ENCODE results near the gene USP54.
A peak's percentile ranks its signal among the peaks of the same experiment; 100 is the strongest.

USP54 gene

DNA sequence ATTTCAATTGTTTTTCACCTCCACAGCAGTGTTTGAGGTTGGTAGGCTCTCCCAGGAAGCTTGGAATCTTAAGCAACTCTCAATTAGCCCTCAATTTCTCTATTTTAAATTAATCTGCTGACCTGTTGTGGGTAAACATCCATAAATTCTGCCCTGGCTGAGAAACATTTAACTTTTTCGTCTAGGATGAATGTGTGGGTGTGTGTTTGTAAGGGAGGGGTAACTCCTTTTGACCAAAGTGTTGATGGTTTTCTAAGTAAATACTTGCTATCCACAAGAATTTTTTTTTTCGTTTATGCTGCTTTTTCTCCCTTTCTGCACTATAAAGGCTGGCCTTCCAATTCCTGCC, 96.3 kb downstream of the USP54 start:
- H3K27ac Mint-ChIP-seq, result peak overlapping the region; percentile 100
- intact Hi-C loops (cut with micrococcal nuclease), result loop anchor here (10.0 kb wide), 2 partner anchors 90 to 250 kb away; partner anchors contain the start of gene DNAJC9
- H3K36me3 Mint-ChIP-seq (ENCODE audit: low read depth), result peaks cover 35% of the 10 kb centered on the region
- H3K27me3 Mint-ChIP-seq, result no peaks in the 10 kb centered on the region
- no peaks in the 10 kb centered on the region for H3K9me3 Mint-ChIP-seq
- peak overlapping the region; percentile 96 for H3K4me3 Mint-ChIP-seq
- H3K4me1 Mint-ChIP-seq (ENCODE audit: low read depth), result peaks cover 54% of the 10 kb centered on the region

DNA sequence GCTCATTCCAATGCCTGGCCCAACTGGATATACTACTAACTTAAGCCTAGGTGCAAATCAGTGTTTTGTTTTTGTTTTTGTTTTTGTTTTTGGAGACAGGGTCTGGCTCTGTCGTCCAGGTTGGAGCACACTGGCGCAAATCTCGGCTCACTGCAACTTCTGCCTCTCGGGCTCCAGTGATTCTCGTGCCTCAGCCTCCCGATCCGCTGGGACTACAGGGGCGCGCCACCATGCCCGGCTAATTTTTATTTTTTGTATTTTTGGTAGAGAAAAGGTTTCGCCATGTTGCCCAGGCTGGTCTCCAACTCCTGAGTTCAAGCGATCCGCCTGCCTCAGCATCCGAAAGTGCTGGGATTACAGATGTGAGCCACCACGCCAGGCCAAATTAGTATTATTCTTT, 96.9 kb downstream of the USP54 start:
- H3K36me3 Mint-ChIP-seq (ENCODE audit: low read depth), result peaks cover 35% of the 10 kb centered on the region
- peaks cover 59% of the 10 kb centered on the region for H3K4me1 Mint-ChIP-seq (ENCODE audit: low read depth)
- intact Hi-C loops (cut with micrococcal nuclease), result loop anchor here (10.0 kb wide), 2 partner anchors 89 to 249 kb away; partner anchors contain the start of gene DNAJC9
- peak overlapping the region; percentile 58 for H3K27ac Mint-ChIP-seq
- H3K9me3 Mint-ChIP-seq, result no peaks in the 10 kb centered on the region
- H3K4me3 Mint-ChIP-seq, result peak overlapping the region; percentile 39
- no peaks in the 10 kb centered on the region for H3K27me3 Mint-ChIP-seq

DNA sequence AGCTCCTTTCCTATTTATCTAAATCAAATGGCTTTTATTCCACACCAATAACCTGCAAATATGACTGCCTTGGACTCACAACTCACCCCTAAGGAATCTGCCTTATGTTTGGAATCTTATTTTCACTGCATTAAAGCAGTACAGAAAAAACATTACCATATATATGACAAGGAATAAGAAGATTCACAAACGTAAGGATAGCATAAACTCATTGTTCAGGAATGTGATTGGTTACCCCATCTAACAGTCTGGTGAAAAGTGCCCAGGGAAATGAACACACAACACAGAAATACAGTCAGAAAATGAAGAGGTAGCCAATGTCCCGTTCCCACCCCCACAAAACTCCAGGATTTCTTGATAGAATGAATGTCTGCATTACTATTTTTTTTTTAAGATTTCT, 97.4 kb downstream of the USP54 start:
- H3K27me3 Mint-ChIP-seq, result no peaks in the 10 kb centered on the region
- H3K36me3 Mint-ChIP-seq (ENCODE audit: low read depth), result peaks cover 39% of the 10 kb centered on the region
- H3K4me3 Mint-ChIP-seq, result no peak overlapping the region
- H3K27ac Mint-ChIP-seq, result peak overlapping the region; percentile 58
- intact Hi-C loops (cut with micrococcal nuclease), result loop anchor here (10.0 kb wide), 2 partner anchors 89 to 249 kb away; partner anchors contain the start of gene DNAJC9
- peaks cover 63% of the 10 kb centered on the region for H3K4me1 Mint-ChIP-seq (ENCODE audit: low read depth)
- no peaks in the 10 kb centered on the region for H3K9me3 Mint-ChIP-seq

- Mint-ChIP-seq H3K9me3 (no peaks in the 10 kb centered on the region), H3K36me3 (ENCODE audit: low read depth) (peaks cover 43% of the 10 kb centered on the region), H3K4me1 (ENCODE audit: low read depth) (peaks cover 26% of the 10 kb centered on the region), H3K4me3 (no peak overlapping the region), H3K27ac (no peak overlapping the region), H3K27me3 (no peaks in the 10 kb centered on the region)
- intact Hi-C loops (cut with micrococcal nuclease), result no loop called here
Measured at GRCh38 chr10:73486601-73487000, 104.5 kb downstream of the USP54 start.

- intact Hi-C loops (cut with micrococcal nuclease), result no loop called here
- Mint-ChIP-seq H3K27ac (no peak overlapping the region), H3K27me3 (no peaks in the 10 kb centered on the region), H3K4me3 (no peak overlapping the region), H3K36me3 (ENCODE audit: low read depth) (peaks cover 45% of the 10 kb centered on the region), H3K4me1 (ENCODE audit: low read depth) (peaks cover 26% of the 10 kb centered on the region), H3K9me3 (no peaks in the 10 kb centered on the region)
Measured at GRCh38 chr10:73485320-73485719, 105.8 kb downstream of the USP54 start.

- Mint-ChIP-seq H3K27me3 (no peaks in the 10 kb centered on the region), H3K36me3 (ENCODE audit: low read depth) (peaks cover 58% of the 10 kb centered on the region)
Measured at GRCh38 chr10:73480158-73480557, 111.0 kb downstream of the USP54 start.

DNA sequence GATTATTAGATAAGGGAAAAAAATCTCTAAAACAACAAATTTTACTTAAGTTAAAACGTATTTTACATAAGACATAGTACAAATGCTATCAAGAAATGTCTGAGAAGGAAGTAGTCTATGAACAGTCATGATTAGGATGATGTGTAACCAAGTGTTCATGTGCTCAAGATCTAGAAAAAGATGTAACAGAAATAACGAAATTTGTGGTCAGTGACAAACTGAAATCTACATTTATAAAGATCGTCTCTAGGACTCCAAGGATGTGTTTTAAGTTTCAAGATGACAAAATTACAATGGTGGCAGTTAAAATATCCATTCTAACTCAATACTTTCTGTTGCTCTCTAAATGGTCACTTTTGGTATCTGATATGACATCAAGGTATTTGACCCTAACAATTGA, 112.5 kb downstream of the USP54 start:
- H3K27me3 Mint-ChIP-seq, result no peaks in the 10 kb centered on the region

More at GRCh38 chr10:73480158-73480557, 111.0 kb downstream of the USP54 start:
- H3K27ac Mint-ChIP-seq, result no peak overlapping the region
- intact Hi-C loops (cut with micrococcal nuclease), result no loop called here
- H3K9me3 Mint-ChIP-seq, result no peaks in the 10 kb centered on the region
- H3K4me1 Mint-ChIP-seq (ENCODE audit: low read depth), result peaks cover 1% of the 10 kb centered on the region
- H3K4me3 Mint-ChIP-seq, result no peak overlapping the region

DNA sequence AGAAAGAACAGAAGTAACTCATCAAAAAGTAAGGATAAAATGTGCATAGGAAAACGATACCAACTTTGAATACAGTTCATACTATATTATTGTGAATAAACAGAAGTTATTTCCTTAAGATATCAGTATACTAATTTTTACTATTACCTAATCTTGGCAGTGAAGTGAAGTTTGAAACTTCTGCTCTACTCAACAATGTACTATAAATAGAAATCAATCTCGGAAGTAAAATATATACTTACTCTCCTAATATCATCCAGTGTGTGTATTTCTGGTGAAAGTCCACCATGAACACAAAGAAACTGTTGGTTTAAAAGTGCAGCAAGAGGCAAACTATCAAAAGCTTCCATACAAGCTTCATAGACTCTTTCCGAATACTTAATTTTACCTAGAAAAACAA, 119.9 kb downstream of the USP54 start:
- peaks cover 79% of the 10 kb centered on the region for H3K36me3 Mint-ChIP-seq (ENCODE audit: low read depth)
- H3K27ac Mint-ChIP-seq, result no peak overlapping the region
- H3K4me1 Mint-ChIP-seq (ENCODE audit: low read depth), result peaks cover 11% of the 10 kb centered on the region
- no peaks in the 10 kb centered on the region for H3K9me3 Mint-ChIP-seq
- intact Hi-C loops (cut with micrococcal nuclease), result no loop called here
- no peak overlapping the region for H3K4me3 Mint-ChIP-seq
- H3K27me3 Mint-ChIP-seq, result no peaks in the 10 kb centered on the region

More for the DNA sequence above, 112.5 kb downstream of the USP54 start:
- Mint-ChIP-seq H3K9me3 (no peaks in the 10 kb centered on the region), H3K27ac (no peak overlapping the region), H3K4me3 (no peak overlapping the region), H3K36me3 (ENCODE audit: low read depth) (peaks cover 73% of the 10 kb centered on the region), H3K4me1 (ENCODE audit: low read depth) (no peaks in the 10 kb centered on the region)
- intact Hi-C loops (cut with micrococcal nuclease), result no loop called here

GRCh38 chr10:73469579-73469978, 121.6 kb downstream of the USP54 start:
- no peaks in the 10 kb centered on the region for H3K27me3 Mint-ChIP-seq
- peaks cover 11% of the 10 kb centered on the region for H3K4me1 Mint-ChIP-seq (ENCODE audit: low read depth)
- peak overlapping the region; percentile 25 for H3K27ac Mint-ChIP-seq
- H3K9me3 Mint-ChIP-seq, result no peaks in the 10 kb centered on the region
- H3K36me3 Mint-ChIP-seq (ENCODE audit: low read depth), result peaks cover 79% of the 10 kb centered on the region
- intact Hi-C loops (cut with micrococcal nuclease), result no loop called here
- H3K4me3 Mint-ChIP-seq, result no peak overlapping the region

- Mint-ChIP-seq H3K4me1 (ENCODE audit: low read depth) (peaks cover 11% of the 10 kb centered on the region), H3K27me3 (no peaks in the 10 kb centered on the region), H3K36me3 (ENCODE audit: low read depth) (peaks cover 84% of the 10 kb centered on the region), H3K4me3 (no peak overlapping the region), H3K27ac (no peak overlapping the region), H3K9me3 (no peaks in the 10 kb centered on the region)
- intact Hi-C loops (cut with micrococcal nuclease), result no loop called here
Measured at GRCh38 chr10:73467206-73467605, 123.9 kb downstream of the USP54 start.

DNA sequence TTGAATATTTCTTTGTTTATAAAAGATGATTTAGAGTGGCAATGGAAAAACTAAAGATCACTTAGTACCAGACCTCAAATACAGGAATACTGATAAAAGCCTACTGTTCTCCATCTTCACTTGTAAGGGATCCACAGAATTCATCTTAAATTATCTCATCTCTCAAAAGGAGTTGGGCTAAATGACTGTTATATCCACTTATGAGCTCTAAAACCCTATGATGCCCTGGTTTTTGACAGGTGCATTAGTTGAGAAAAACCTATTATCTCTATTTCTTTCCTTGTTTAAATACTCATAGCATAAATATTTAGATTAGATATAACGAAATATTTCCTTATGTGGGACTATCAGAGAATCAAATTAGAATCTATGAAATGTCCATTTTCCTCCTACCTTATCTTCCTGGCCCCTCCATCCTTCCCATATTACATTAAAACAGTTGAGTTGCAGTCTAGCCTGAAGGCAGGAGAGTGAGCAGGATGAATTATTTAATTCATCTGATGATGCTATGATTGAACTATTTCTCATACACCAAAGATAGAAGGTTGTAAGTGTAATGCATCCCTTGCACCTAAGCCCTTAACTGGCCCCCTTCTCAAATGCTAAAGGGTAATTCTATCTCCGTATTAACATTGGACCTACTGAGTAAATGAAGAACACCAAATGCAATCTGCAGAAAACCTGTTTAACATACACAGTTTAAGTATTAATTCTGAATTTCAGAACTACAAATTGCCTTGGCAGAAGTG, 125.0 kb downstream of the USP54 start:
- Mint-ChIP-seq H3K4me1 (ENCODE audit: low read depth) (peaks cover 11% of the 10 kb centered on the region), H3K9me3 (no peaks in the 10 kb centered on the region), H3K27ac (no peak overlapping the region), H3K27me3 (no peaks in the 10 kb centered on the region), H3K4me3 (no peak overlapping the region), H3K36me3 (ENCODE audit: low read depth) (peaks cover 84% of the 10 kb centered on the region)
- intact Hi-C loops (cut with micrococcal nuclease), result no loop called here

- Mint-ChIP-seq H3K27me3 (no peaks in the 10 kb centered on the region), H3K4me1 (ENCODE audit: low read depth) (no peaks in the 10 kb centered on the region), H3K36me3 (ENCODE audit: low read depth) (peaks cover 83% of the 10 kb centered on the region), H3K27ac (peak overlapping the region; percentile 12), H3K9me3 (no peaks in the 10 kb centered on the region), H3K4me3 (no peak overlapping the region)
- intact Hi-C loops (cut with micrococcal nuclease), result no loop called here
Measured at GRCh38 chr10:73460897-73461296, 130.2 kb downstream of the USP54 start.

GRCh38 chr10:73459683-73460314, 131.3 kb downstream of the USP54 start:
- Mint-ChIP-seq H3K4me3 (no peak overlapping the region), H3K4me1 (ENCODE audit: low read depth) (no peaks in the 10 kb centered on the region), H3K36me3 (ENCODE audit: low read depth) (peaks cover 82% of the 10 kb centered on the region), H3K9me3 (no peaks in the 10 kb centered on the region), H3K27me3 (no peaks in the 10 kb centered on the region), H3K27ac (no peak overlapping the region)
- intact Hi-C loops (cut with micrococcal nuclease), result no loop called here

DNA sequence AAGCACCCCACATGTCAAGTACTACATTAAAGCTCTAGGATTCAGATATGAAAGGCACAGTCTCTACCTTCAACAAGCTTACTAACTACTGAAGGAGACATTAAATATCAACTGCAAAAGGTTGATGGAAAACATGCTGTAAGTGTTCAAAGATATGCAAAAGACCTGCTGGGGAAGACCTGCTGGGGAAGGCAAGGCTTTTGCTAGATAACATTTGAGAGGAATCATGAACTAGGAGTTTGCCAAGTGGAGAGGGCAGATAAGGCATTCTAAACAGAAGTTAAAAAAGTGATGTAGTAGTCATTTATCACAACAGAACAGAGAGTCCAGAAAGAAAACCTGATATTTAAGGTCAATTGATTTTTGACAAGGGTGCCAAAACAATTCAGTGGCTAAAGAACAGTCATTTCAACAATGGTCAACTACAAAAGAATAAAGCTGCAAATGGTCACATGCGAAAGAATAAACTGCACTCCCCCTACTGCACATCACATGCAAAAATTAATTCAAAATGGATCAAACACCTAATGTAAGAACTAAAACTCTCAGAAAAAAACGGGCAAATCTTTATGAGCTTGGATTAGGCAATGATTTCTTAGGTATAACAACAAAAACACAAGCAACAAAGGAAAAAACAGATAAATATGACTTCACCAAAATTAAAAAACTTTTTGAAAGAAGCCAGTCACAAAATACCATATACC, 134.8 kb downstream of the USP54 start:
- no peaks in the 10 kb centered on the region for H3K9me3 Mint-ChIP-seq
- no peaks in the 10 kb centered on the region for H3K4me1 Mint-ChIP-seq (ENCODE audit: low read depth)

More for the DNA sequence above, 134.8 kb downstream of the USP54 start:
- Mint-ChIP-seq H3K27me3 (no peaks in the 10 kb centered on the region), H3K36me3 (ENCODE audit: low read depth) (peaks cover 72% of the 10 kb centered on the region), H3K27ac (no peak overlapping the region), H3K4me3 (no peak overlapping the region)
- intact Hi-C loops (cut with micrococcal nuclease), result no loop called here

Data from dendritic cell treated with granulocyte-macrophage colony-stimulating factor and Interleukin-4, amounts not matched to agents 40 ng/mL and 50 ng/mL, for 4 days (primary cell).